NCI-H187 (cell line): ENCODE results near the gene GYPC.
"Not testable (repeated sequence)": the region's sequence is repeated elsewhere in the genome, so short reads cannot be mapped to it uniquely, and the experiment has no call there.

Source experiments
- DNase-seq, 2 experiments: peaks; one replicate each; lab custom pipeline; 2025; lab: John Stamatoyannopoulos, UW

GYPC gene

DNA sequence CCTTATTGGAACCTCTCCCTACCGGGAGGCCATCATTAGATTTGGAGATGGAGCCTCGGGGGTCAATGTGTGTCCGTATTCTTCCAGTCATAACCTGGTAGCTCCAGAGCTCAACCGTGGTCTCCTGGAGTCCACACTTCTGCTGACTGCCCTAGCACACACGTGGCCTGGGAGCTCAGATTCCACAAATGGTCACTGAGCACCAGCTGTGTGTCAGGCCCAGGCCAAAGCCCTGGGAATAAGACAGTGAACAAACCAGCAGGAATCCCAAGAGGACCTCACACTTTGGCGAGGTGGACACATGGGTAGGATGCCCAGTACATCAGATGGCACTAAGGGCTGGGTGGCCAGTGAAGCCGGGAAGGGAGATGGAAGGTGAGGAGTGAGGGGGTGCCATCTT, 15.5 kb downstream of the GYPC start:
- DNase-seq = no peak

DNA sequence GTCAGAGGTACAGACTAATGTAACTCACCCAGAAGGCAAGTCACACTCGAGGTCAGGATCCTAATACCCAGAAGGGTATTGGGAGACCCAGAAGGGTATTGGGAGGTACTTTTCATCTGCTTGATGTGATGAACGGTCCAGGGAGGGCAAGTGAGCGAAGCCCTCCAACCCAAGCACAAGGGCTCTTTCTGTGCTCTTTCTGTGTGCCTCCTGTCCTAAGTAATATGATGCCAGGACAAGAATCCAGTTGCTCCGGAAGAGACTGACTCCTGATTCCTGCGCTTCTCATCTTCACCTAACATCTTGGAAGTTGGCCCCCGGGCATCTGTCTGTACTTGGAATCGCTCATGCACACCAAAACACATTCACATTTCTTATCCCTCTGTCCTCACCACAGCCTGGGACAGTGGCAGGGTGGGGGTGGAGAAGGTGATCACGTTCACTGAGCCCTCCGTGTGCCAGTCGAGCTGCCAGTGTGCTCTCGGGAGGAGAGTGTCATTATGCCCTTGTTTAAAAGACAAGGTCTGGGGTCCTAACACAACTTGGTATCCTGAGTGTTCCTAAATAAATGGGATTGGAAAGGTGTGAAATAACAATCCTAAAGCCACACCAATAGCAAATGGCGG, 17.1 kb downstream of the GYPC start:
- DNase-seq = no peak

DNA sequence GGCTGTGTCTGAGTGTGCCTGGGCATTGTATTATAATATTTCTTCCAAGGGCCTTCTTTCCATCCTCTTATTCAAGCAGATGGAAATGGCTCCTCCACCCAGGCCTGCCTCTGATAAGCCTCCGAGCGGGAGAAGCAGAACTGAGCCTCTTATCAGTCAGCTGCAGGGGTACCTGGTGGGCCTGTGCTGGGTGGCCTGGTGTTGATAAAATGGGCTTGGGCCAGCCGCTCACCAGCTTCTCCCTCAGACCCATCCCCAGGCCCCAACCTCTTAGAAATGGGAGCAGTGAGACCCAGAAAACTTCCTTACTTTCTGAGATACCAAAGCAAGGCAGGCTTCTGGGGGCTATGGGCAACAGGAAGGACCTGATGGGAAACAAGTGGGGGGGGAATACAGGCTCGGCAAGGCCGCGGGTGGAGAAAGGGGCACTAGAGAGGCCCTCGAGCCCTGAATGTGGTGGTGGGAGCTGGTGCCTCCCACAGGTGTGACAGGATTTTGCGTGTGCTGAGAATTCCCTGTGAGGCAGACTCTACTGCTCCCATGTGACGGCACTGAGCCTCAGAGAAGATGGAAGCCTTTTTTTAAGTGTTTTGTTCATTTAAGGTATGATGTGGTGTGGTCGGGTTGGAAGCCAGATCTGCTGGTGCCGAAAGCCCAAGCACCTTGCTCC, 18.3 kb downstream of the GYPC start:
- no peak for DNase-seq

DNA sequence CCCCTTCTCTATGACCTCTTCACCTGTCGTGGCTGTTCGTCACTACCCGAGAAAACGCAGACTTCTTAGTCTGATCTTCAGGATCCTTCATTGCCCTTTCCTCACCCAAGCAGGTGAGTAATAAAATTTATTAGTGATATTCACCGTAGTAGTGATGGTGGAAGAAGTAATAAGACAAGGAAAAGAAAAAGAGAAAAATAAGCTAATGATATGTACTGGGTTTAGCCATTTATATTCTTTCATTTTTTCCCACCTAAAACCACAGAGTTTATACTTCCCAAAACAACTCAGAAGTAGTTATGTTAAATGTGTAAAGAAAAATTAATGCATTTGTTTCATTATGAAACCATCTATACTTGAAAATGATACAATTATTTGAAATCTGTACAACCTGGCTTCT, 19.7 kb downstream of the GYPC start:
- no peak for DNase-seq

DNA sequence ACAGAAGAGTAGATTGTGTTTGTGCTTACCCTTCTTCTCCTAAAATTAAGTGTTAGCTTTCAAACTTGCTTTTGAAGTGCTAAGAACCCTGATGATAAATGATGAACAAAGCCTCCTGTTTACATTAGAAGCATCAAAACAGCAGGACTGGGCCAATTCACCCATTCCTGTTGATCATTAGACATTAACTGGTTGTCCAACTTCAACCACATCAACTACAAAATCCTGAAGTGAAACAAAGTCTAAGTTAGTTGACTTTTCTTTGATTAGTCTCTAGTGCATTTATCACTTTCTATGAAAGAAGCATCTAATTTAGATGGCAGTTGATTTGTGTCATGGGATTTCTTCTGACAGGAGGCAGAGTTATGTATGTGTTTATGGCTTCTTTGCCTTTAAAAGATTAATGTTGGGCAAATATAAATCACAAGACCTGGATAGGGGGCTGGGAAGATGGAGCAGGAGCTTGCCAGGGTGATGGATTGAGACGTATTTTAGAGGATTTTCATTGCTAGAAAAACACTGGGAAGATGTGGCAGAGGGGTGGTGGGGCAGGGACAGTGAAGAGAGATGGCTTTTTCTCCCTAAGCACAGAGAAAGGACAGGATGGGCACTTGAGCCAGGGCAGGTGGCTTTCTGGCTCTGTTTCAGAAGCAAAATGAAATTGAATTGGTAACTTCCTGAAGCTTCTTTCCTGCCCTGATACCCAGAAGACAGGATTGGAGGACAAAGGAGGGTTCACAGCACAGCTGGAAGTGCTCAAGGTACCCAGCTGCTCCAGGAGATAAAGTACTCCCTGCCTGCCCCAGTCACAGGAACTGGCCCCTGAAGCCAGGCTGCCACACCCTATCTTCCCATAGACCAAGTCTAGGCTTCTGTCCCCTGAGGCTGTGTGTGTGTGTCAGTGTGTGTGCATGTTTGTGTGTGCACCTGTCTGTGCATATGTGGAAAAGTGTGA, 20.5 kb downstream of the GYPC start:
- DNase-seq = no peak

DNA sequence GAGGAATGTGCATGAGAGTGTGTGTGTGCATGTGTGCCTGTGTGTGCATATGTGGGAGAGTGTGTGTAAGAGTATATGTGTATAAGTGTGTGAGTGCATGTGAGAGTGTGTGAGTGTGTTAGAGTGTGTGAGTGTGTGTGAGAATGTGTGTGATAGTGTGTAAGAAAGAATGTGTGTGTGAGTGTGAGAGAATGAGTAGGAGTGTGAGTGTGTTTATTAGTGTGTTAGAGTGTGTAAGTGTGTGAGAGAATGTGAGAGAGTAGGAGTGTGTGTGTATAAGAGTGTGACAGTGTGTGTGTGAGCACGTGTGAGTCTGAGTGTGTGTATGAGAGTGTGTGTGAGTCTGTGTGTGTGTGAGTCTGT, 21.2 kb downstream of the GYPC start:
- no peak for DNase-seq

DNA sequence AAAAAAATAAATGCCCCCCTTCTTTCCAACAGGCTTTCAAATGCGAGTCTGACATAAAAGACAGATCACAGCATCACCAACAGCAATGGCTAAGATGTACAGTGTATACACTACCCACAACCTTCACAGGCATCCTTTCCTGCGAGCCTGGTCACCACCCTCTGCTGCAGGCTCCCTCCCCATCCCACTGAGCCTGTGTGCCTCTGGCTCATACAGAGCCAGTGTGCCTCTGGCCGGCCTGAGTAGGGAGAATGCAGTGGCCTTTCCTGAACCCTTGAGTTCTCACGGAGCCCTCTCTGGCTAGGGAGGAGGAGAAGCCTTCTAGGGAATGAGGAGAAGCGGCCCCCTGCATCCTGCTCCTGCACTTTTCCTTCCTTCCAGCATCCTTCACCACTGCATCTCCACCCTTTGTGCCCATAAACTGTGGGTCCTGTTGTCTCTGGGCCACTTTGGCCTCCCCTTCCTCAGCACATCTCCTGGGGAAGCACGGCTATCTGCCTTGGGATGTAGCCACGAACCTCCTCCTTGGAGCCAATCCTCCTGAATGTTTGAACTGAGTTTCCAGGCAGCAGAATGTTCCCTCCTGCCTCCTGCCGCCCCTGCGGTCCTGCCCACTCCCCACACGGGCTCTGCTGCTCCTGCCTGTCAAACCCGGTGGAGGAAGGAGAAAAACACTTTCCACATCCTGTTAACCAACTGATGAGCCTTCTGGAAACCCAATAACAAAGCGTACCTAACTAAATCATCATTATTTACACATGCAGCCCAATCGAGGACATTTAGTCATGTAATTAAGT, 22.5 kb downstream of the GYPC start:
- DNase-seq = no peak

DNA sequence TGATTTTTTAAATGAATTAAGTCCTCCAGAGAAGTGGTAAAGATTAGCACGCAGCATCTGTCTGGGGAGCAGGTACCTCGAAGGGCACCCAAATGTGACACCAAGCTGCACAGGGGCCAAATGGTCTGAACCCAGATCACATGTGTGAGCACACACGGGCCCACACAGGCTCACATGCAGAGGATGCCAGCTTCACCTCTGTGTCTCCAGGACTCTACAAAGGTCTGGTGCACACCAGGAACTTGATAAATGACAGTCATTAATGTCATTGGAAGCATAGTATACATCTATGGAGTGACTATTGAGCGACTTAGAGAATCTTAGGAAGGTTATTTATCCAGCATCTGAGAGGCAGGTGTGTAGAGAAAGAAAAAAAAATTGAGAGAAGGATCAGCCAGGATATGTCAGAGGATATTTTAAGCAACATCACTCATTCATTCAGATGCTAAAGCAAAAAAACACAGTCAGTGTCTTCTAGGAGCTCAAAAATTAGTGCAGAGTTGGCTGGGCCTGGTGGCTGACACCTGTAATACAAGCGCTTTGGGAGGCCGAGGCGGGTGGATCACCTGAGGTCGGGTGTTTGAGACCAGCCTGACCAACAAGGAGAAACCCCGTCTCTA, 23.2 kb downstream of the GYPC start:
- DNase-seq = no peak

DNA sequence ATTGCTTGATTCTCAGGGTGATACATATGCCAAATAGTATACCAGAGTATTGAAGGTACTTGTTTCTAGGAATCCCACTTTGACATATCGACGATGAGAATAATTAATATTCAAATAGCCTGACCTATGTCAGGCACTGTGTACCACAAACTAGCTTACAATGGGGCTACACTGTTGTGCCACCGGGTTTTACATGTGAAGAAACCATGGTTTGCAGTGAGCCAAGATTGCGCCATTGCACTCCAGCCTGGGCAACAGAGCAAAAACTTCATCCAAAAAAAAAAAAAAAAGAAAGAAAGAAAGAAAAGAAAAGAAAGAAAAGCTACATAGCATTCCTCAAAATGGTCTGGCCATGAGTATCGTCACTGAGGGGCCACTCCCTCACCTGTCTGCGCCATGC, 25.5 kb downstream of the GYPC start:
- no peak for DNase-seq

DNA sequence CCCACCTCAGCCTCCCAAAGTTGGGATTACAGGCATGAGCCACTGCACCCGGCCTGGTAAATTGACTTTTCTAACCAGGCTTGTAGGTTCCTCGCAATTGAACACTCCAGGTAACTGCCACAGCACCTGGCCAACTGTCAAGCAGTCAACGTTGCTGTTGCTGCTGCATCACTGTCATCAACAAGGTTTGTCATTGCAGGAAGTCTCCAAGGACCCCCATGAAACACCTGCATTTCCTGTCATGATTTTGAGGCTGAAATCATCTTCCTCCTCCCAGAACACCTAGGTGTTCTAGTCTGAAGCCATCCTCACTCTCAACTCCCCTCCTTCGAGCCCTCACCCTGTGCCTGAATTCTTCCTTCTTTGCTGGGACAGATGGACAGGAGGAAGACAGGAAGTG, 29.7 kb downstream of the GYPC start:
- no peak for DNase-seq

DNA sequence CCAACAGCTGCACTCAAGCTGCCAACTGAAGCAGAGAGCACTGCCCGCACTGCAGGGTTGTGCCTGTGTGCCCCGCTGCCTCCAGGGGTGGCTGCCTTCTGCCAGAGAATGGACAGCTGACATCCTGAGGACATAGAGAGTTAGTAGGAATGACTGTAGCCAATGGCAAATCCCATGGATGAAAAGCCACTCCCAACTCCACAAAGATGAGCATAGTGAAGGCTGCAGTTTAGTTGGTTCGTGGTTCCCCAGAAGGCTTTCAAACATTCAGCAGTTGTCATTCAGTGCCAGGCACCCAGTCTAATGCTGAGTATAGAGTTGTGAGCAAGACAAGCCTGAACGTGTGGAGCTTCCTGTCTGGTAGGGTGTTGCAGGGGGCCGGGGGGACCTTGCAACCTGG, 30.3 kb downstream of the GYPC start:
- no peak for DNase-seq

DNA sequence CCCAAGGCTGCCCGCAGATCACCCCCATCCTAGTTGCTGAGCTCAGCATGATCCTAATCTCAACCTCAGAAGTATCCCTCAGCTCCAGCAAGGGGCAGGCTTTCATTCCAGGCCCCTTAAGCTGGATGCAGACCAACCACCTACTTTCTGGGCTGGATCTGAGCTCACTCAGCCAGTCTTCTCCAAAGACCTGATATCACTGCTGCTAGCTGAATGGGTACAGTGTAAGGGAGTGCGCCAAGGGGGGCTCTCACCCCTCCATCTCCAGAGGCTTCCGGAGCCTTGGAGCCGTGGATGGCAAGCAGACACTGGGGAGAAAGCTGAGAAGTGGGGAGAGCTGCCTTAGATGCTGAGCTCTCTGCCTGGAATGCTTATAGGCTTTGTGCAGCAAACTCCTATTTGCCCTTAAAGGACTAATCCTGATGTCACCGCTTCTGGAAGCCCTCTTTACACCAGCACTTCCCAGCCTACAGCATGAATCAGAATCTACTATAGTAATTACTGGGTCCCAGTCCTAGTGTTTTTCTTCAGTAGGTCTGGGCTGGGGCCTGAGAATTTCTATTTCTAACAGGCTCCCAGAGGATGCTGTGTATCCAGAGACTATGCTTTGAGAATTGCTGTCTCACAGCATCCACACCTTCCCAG, 31.0 kb downstream of the GYPC start:
- no peak for DNase-seq

DNA sequence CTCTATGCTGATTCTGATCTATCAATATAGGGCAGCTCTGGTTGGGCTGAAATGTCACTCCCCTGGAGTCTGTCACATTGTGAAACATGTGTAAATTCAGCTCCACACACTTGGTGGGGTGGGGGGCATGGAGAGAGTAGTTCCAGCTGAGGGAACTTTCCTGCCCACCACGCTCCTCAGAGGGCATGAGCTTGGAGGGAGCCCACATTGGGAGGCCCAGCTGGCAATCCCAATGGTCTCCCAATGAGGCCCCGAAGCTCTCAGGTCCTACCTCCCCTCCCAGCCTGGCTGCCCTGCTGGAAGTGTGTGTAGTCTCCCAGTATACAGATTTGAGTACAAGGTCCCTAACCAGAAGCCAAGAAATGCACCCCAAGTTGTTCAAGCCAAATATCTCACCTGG, 31.5 kb downstream of the GYPC start:
- DNase-seq = no peak

DNA sequence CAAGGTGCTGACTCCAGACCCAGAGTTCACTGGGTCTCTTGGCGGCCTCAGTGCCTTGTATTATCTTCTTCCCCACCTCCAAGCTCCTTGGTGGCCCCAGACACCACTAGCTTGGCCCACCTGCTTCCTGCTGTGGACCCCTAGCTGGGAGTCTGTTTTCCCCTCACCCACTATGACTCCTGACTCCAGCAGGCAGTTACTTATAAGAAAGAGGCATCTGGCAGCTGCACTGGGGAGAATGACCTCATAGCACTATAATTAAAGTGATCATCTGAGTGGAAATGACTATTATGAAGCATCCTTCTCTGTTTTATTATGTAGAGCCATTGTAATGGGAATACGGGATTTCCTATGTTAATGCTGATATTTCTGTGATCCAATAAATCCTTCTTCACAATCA, 32.6 kb downstream of the GYPC start:
- not testable (repeated sequence) for DNase-seq

DNA sequence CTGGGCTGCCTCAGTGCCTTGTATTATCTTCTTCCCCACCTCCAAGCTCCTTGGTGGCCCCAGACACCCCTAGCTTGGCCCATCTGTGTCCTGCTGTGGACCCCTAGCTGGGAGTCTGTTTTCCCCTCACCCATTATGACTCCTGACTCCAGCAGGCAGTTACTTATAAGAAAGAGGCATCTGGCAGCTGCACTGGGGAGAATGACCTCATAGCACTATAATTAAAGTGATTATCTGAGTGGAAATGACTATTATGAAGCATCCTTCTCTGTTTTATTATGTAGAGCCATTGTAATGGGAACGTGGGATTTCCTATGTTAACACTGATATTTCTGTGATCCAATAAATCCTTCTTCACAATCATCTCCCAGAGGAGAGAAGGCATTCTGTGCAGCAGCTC, 36.3 kb downstream of the GYPC start:
- not testable (repeated sequence) for DNase-seq

DNA sequence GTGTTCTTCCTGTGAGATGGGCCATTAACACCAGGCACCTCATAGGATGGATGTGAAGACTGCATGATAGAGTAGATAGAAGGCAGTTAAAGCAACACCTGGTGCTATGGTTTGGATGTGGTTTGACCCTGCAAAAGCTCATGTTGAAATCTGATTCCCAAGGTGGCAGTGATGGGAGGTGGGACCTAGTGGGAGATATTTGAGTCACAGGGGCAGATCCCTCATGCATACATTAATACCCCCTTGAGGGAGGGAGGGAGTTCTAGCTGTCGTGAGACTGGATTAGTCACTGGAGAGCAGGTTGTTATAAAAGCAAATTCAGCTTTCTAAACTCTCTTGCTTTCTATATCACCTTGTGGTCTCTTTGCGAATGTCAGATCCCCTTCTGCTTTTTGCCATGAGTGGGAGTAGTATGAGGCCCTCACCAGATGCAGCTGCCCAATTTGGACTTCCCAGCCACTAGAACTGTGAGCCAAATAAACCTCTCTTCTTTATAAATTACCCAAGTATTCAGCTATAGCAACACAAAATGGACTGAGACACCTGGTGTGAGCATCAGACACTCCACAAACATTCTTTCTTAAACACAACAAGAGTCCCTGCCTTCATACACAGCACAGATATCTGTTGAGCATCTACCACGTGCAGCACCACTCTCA, 37.1 kb downstream of the GYPC start:
- not testable (repeated sequence) for DNase-seq

DNA sequence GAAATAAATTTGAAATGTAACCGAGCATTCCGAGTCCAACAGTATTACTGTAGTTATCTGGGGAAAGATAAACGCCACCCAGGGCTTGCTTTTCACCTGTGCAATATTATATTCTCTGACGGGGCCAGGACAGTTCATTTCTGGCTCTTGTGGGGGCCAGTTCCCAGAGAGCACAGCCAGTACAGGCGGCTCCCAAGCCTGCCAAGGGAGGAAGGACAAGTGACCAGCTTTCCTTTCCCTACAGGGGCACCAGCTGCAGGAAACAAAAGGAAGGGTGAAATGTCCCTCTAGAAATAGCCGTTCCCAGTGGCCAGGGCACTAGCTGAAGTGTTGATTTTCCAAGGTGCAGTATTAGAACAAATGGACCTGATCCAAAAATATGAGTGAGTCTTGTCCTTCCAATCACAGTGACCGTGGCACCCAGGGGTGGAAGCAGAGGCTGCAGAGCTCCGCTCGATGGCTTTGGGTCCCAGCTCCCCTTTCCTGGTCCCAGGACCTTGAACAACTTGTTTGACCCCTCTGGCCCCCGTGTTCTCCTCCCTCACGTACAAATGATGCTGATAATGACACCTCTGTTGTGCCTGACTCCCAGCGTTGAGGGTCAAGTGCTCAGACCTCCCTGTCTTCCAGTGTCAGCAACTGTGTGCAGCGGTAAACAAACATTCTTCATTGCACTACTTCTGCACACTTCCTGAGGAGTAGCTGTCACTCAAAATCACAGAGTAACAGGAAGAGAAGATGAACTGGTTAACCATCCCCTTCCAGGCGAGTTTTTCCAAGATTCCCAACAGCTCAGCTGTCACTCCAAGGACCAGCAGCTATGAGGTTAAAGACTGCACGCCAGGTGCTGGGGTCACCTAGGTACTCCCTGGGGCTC, 40.9 kb downstream of the GYPC start:
- DNase-seq = no peak

DNA sequence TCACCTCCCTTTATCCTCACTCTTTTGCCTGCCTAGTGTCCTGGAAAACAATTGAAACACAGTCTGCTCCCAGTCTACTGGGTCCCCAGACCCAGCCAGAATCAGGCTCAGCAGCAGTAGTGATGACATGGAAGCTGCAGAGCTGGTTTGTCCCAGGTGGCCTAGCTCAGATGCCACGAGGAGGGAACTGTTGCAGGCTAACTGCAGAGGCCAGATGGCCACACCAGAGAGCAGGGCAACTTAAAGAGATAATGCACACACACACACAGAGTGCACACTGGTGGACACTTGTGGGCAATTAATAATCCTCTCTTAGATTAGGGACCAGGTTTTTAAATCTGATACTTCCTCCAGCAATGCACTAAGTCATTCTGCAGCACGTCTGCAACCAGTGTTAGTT, 42.4 kb downstream of the GYPC start:
- no peak for DNase-seq

DNA sequence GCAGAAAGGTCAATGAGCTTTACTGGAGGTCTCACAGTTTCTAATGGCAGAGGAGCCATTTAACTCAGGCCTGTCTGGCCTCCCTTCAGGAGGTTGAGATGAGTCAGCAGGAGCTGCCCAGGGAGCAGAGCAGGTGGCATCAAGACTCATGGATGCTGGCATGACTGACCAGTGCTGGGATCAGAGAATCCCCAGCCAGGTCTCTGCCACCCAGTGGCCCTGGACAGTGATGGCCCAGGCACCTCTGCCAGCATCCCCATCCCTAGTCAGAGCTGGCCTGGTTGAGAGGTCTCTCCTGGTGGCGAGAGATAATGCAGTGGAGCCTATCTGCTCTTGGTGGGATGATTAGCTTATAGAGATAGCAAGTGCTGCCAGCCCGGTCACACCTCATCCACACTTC, 43.1 kb downstream of the GYPC start:
- no peak for DNase-seq
